ENCODE results near the gene VWF.
"Not testable (repeated sequence)": the region's sequence is repeated elsewhere in the genome, so short reads cannot be mapped to it uniquely, and the experiment has no call there.

The VWF gene

GRCh38 chr12:6124411-6125309 lies at the start of gene VWF:
VWF (minus strand) TSS chr12:6124670; CDS start chr12:6123196, 1,474 bp downstream.
- no peak for DNase-seq

GRCh38 chr12:6172862-6173261 lies 48.4 kb upstream of the VWF start:
- DNase-seq, result no peak

DNA sequence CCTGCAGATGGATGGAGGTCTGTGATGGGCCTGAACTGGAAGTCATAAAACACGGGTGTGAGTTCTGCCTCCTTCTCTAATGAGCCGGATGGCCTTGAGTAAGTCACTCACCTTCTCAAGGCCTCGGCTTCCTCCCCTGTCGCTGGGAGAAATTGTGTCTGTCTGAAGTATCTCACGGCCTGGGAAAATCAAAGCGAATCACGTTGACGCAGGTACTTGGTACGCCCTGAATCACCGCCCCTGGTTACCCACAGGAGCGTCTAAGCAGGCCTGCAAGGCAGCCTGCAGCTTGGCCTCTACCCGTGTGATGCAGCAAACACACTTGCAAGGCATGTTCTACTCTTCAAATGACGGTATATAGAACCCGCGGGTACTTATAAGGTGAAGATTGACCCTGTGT lies 47.6 kb upstream of the VWF start:
- DNase-seq, result no peak

GRCh38 chr12:6171409-6172015 lies 47.0 kb upstream of the VWF start:
- no peak for DNase-seq

GRCh38 chr12:6167327-6168280 lies 43.1 kb upstream of the VWF start:
- DNase-seq, result no peak

DNA sequence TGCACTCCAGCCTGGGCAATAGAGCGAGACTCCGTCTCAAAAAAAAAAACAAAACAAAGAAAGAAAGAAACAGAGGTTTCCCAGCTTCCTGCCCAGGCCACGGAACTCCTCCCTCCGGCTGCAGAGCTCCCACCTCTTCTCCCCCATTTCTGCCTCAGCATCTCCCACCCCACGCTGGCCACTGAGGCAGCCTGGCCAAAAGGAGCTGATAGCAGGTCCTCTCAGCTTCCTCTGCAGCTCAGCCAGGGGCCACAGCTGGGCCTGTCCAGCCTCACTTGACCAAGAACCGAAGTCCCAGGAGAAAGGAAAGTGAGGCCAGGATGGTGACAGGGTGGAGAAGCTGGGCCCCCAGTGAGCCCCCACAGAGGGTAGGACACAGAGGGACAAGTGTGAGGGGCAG lies 42.3 kb upstream of the VWF start:
- no peak for DNase-seq

- DNase-seq, result no peak
Measured at GRCh38 chr12:6165395-6165794, 40.9 kb upstream of the VWF start.

DNA sequence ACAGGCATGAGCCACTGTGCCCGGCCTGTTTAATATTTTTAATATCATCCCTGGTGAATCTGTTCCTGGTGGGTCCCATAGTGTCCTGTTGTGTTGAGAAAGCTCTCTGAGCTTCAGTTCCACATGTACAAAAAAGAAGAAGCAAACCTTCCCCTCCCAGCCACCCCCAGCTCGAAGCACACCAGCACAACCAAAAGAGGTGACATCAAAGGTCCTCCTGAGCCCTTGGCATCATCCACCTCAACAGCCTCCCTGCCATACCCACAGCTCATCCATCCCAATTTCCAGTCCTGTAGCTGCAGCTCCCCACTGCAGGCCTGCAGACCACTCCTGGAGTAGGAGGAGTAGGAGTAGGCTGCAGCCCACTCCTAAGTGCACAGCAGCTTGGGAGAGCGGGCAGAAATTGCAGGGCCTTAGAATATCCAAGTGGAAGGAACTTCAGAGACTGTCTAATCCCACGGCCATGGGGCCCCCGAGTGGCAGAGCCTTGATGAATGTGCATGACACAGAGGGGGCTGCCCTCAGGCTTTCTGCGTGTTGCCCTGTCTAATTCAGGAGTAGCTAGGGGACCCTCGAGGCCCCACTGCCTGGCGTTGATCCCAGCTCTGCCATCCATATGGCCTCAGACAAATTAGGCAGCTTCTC lies 39.1 kb upstream of the VWF start:
- no peak for DNase-seq

GRCh38 chr12:6161124-6161882 lies 36.8 kb upstream of the VWF start:
- no peak for DNase-seq

DNA sequence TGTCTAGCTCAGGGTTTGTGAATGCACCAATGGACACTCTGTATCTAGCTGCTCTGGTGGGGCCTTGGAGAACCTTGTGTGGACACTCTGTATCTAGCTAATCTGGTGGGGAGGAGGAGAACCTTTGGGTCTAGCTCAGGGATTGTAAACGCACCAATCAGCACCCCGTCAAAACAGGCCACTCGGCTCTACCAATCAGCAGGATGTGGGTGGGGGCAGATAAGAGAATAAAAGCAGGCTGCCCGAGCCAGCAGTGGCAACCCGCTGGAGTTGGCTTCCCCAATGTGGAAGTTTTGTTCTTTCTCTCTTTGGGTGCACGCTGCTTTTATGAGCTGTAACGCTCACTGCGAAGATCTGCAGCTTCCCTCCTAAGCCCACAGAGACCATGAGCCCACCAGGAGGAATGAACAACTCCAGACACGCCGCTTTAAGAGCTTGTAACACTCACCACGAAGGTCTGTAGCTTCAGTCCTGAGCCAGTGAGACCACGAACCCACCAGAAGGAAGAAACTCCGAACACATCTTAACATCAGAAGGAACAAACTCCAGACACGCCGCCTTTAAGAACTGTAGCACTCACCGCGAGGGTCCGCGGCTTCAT lies 35.7 kb upstream of the VWF start:
- not testable (repeated sequence) for DNase-seq

- not testable (repeated sequence) for DNase-seq
Measured at GRCh38 chr12:6159166-6160011, 34.9 kb upstream of the VWF start.

- no peak for DNase-seq
Measured at GRCh38 chr12:6158749-6159148, 34.3 kb upstream of the VWF start.

DNA sequence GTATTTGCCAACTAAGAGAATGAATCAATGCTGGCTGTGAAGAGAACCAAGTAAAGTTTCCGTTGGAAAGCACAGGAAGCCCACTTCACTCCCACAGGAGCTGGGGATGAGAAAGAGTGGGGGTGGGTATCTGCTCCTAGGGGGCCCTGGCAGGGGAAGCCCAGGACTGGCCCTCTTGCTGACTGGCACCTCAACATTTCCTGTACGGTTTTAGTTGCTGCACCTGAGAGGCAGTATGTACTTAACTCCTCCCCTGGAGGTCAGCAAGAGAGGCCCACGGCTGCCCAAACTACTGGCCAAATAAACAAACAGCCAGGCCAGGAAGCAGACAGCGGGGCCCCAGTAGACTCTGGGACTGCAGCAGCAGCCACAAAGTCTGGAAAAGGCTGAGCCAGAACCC lies 33.8 kb upstream of the VWF start:
- no peak for DNase-seq

DNA sequence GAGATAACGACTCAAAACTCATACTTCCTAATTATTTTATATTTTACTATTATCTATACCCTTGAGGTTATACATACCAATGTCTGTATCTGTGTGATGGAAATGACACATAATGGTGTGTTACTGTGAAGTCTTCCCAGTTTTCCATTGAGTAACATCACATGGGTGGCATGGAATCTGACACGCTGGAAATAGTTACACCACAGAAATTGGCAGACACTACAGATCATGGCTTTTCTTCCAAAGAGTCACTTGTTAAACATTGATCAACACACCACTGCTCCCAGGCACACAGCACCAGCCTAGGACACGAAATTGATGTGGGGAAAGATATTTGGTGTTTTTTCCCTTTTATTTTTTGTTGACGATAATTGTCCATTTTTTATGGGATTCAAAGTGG lies 33.0 kb upstream of the VWF start:
- DNase-seq, result no peak

DNA sequence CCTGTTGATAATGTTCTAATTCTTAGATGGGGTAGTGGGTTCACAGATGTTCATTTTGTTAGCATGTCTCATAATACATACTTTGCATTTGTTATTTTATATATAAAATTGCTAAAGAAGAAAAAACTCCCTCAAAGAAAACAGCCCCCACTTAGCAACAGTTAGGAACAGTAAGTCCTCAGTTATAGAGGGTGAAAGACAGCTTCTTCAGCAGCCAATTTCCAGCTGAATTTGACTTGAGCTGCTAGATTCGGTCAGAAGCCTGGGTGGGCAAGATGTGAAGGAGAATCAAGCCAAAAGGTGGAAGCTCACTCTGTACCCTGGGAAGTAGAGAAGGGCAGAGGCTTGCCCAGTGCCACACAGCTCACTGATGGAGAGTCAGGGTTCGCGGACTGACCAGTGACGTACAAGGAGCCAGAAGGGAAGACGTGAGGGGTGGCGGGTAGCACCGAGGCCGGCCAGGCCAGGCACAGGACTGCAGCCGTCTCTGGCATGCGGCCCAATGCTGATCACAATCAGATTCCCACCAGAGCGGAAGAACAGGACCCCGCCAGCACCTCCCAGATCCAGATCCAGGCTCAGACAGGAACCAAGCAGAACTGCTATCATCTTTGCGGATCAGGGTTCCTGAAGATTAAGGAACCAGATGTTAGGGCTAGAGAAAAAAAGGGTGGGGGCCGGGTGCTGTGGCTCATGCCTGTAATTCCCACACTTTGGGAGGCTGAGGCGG lies 30.4 kb upstream of the VWF start:
- DNase-seq, result no peak

- not testable (repeated sequence) for DNase-seq
Measured at GRCh38 chr12:6148722-6149121, 24.3 kb upstream of the VWF start.

- DNase-seq, result no peak
Measured at GRCh38 chr12:6148061-6148460, 23.6 kb upstream of the VWF start.

DNA sequence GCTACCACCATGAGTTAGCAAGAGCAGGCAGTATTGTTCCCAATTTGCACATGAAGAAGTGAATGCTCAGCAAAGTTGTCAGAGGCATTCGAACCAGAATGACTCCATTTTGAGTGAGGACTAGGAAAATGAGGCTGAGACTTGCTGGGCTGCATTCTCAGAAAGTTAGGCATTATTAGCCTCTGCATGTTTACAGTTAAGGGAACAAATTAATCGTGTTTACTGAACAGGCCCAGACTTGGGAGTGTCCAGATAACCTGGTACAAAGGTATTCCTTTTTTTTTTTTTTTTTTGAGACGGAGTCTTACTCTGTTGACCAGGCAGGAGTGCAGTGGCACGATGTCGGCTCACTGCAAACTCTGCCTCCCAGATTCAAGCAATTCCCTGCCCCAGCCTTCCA lies 22.5 kb upstream of the VWF start:
- DNase-seq, result no peak

GRCh38 chr12:6146509-6146908 lies 22.0 kb upstream of the VWF start:
- no peak for DNase-seq

- no peak for DNase-seq
Measured at GRCh38 chr12:6145564-6145963, 21.1 kb upstream of the VWF start.

Data from NCI-H187 treated with DMSO at 0.1 percent for 48 hours (cell line).